GM18907 (cell line): ENCODE measurements around the gene APIP.
"Not testable (repeated sequence)": the region's sequence is repeated elsewhere in the genome, so short reads cannot be mapped to it uniquely, and the experiment has no call there.

Experiments
- ATAC-seq: cut with Tn5 transposase; IDR thresholded peaks from one replicate; pipeline ENCODE4 v1.9.1; 2021; ENCODE audit warnings: mild to moderate bottlenecking, moderate library complexity; ENCODE audit not compliant: unreplicated experiment

APIP gene

GRCh38 chr11:34926831-34927132, 10.6 kb upstream of the APIP start:
- no peak for ATAC-seq

- ATAC-seq, result peak; percentile 43
These were observed 10.1 kb upstream of the APIP start for GRCh38 chr11:34926101-34926830.

GRCh38 chr11:34924714-34925113, 8.5 kb upstream of the APIP start:
- ATAC-seq, result no peak

- ATAC-seq, result no peak
These were observed 5.0 kb upstream of the APIP start for GRCh38 chr11:34921156-34921555.

GRCh38 chr11:34916843-34917770, 928 bp upstream of the APIP start:
- ATAC-seq, result peak; percentile 34

- peak; percentile 18 for ATAC-seq
These were observed 804 bp downstream of the APIP start for GRCh38 chr11:34915136-34916014.

GRCh38 chr11:34913556-34913955, 2.6 kb downstream of the APIP start:
- not testable (repeated sequence) for ATAC-seq

GRCh38 chr11:34911676-34912075, 4.5 kb downstream of the APIP start:
- ATAC-seq, result no peak

- peak; percentile 51 for ATAC-seq
These were observed 5.4 kb downstream of the APIP start for GRCh38 chr11:34910817-34911216.

GRCh38 chr11:34909955-34910354, 6.2 kb downstream of the APIP start:
- ATAC-seq, result no peak

GRCh38 chr11:34909415-34909814, 6.8 kb downstream of the APIP start:
- ATAC-seq, result no peak

GRCh38 chr11:34907934-34908593, 8.1 kb downstream of the APIP start:
- no peak for ATAC-seq

- ATAC-seq, result no peak
These were observed 10.5 kb downstream of the APIP start for GRCh38 chr11:34905666-34906065.

- no peak for ATAC-seq
These were observed 11.7 kb downstream of the APIP start for GRCh38 chr11:34904421-34904955.

GRCh38 chr11:34899633-34900016, 16.6 kb downstream of the APIP start:
- ATAC-seq, result no peak

GRCh38 chr11:34898474-34898873, 17.7 kb downstream of the APIP start:
- ATAC-seq, result no peak

GRCh38 chr11:34897171-34897870, 18.9 kb downstream of the APIP start:
- no peak for ATAC-seq

GRCh38 chr11:34896191-34896590, 20.0 kb downstream of the APIP start:
- not testable (repeated sequence) for ATAC-seq

- ATAC-seq, result no peak
These were observed 22.8 kb downstream of the APIP start for GRCh38 chr11:34893416-34893815.

- no peak for ATAC-seq
These were observed 24.6 kb downstream of the APIP start for GRCh38 chr11:34891611-34892010.
